GM11168 (cell line): ENCODE measurements around the gene THSD4.
"Not testable (repeated sequence)": the region's sequence is repeated elsewhere in the genome, so short reads cannot be mapped to it uniquely, and the experiment has no call there.

Experiments
- in situ Hi-C: fragments of 300-500 bp; cut with MboI; formaldehyde crosslinking; loops from one replicate; pipeline ENCODE4 v1.12.0; 2022; ENCODE audit warnings: low sequenced_read_pairs; ENCODE audit not compliant: unreplicated experiment

The THSD4 gene

GRCh38 chr15:71312194-71312708 is 197.0 kb downstream of the THSD4 start:
- in situ Hi-C loops: no loop called here

GRCh38 chr15:71312731-71313460 is 197.6 kb downstream of the THSD4 start:
- in situ Hi-C loops: no loop called here

GRCh38 chr15:71313806-71314205 is 198.5 kb downstream of the THSD4 start:
- in situ Hi-C loops: no loop called here

- in situ Hi-C loops: no loop called here
Observed at GRCh38 chr15:71314956-71315537, 199.8 kb downstream of the THSD4 start.

GRCh38 chr15:71316911-71317310 is 201.6 kb downstream of the THSD4 start:
- in situ Hi-C loops: no loop called here

GRCh38 chr15:71319424-71319823 is 204.2 kb downstream of the THSD4 start:
- in situ Hi-C loops: not testable (repeated sequence)

- in situ Hi-C loops: no loop called here
Observed at GRCh38 chr15:71319935-71320334, 204.7 kb downstream of the THSD4 start.

- in situ Hi-C loops: no loop called here
Observed at GRCh38 chr15:71323082-71323481, 207.8 kb downstream of the THSD4 start.

GRCh38 chr15:71323584-71323983 is 208.3 kb downstream of the THSD4 start:
- in situ Hi-C loops: no loop called here

GRCh38 chr15:71325481-71325880 is 210.2 kb downstream of the THSD4 start:
- in situ Hi-C loops: no loop called here

- in situ Hi-C loops: no loop called here
Observed at GRCh38 chr15:71328453-71328852, 213.2 kb downstream of the THSD4 start.

- in situ Hi-C loops: no loop called here
Observed at GRCh38 chr15:71329041-71329440, 213.8 kb downstream of the THSD4 start.

GRCh38 chr15:71329497-71330260 is 214.4 kb downstream of the THSD4 start:
- in situ Hi-C loops: no loop called here

- in situ Hi-C loops: no loop called here
Observed at GRCh38 chr15:71330638-71331162, 215.4 kb downstream of the THSD4 start.

- in situ Hi-C loops: no loop called here
Observed at GRCh38 chr15:71331173-71331572, 215.9 kb downstream of the THSD4 start.

- in situ Hi-C loops: no loop called here
Observed at GRCh38 chr15:71332431-71333004, 217.2 kb downstream of the THSD4 start.

GRCh38 chr15:71333136-71333700 is 217.9 kb downstream of the THSD4 start:
- in situ Hi-C loops: no loop called here

GRCh38 chr15:71333839-71334238 is 218.6 kb downstream of the THSD4 start:
- in situ Hi-C loops: no loop called here

GRCh38 chr15:71334434-71334833 is 219.2 kb downstream of the THSD4 start:
- in situ Hi-C loops: no loop called here

- in situ Hi-C loops: no loop called here
Observed at GRCh38 chr15:71334873-71335272, 219.6 kb downstream of the THSD4 start.
